ENCODE data around the gene ERC1.

GRCh38 chr12:1465990-1466389 is 475.0 kb downstream of the ERC1 start:
- TF ChIP-seq, protein P1, sequence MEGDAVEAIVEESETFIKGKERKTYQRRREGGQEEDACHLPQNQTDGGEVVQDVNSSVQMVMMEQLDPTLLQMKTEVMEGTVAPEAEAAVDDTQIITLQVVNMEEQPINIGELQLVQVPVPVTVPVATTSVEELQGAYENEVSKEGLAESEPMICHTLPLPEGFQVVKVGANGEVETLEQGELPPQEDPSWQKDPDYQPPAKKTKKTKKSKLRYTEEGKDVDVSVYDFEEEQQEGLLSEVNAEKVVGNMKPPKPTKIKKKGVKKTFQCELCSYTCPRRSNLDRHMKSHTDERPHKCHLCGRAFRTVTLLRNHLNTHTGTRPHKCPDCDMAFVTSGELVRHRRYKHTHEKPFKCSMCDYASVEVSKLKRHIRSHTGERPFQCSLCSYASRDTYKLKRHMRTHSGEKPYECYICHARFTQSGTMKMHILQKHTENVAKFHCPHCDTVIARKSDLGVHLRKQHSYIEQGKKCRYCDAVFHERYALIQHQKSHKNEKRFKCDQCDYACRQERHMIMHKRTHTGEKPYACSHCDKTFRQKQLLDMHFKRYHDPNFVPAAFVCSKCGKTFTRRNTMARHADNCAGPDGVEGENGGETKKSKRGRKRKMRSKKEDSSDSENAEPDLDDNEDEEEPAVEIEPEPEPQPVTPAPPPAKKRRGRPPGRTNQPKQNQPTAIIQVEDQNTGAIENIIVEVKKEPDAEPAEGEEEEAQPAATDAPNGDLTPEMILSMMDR (conservative IDR thresholded peaks at IDR 0.05; ENCODE audit: low read depth, low read length) = no peak
- TF ChIP-seq EZH2 (IDR thresholded peaks at IDR 0.05; ENCODE audit: low read length, unreplicated experiment) (no peak), EZH2phosphoT487 (IDR thresholded peaks at IDR 0.05; ENCODE audit: borderline replicate concordance, low read length) (no peak)
